ENCODE results near the gene PTPRD. TPM values are rescaled to one million over a fixed set of nuclear protein-coding genes. Genes with fewer than 3 reads are reported as not detected.

The PTPRD gene
- total and polyA plus RNA-seq, 2 of the 4 experiments (the other 2 are of a cell fraction): 0.07 to 0.18 TPM

GRCh38 chr9:10605388-10605787 is 7.4 kb downstream of the PTPRD start:
- Histone ChIP-seq H3K36me3 (ENCODE audit: control insufficient read depth, insufficient read depth, low read length) (no peaks in the 10 kb centered on the region), H4K5ac (ENCODE audit: low read depth, low read length) (no peak overlapping the region), H3K18ac (ENCODE audit: low read depth, low read length) (no peak overlapping the region), H3K4me2 (ENCODE audit: low read depth, low read length) (no peak overlapping the region), H3K79me1 (ENCODE audit: low read depth in 1 of 2, low read length in 2 of 2) (no peaks in the 10 kb centered on the region), H3K4ac (ENCODE audit: low read depth, low read length) (no peak overlapping the region), H2AFZ (replicated peaks; ENCODE audit: low read length, poor library complexity) (no peak overlapping the region), H2BK5ac (ENCODE audit: low read depth, low read length, poor library complexity, severe bottlenecking) (no peak overlapping the region), H3K4me1 (ENCODE audit: control insufficient read depth, insufficient read depth, low read length) (no peaks in the 10 kb centered on the region), H3K56ac (ENCODE audit: extremely low read depth, insufficient read depth, low read length) (no peak overlapping the region), H4K20me1 (ENCODE audit: insufficient read depth, low read length) (no peaks in the 10 kb centered on the region), H3K23ac (ENCODE audit: low read depth, low read length) (no peak overlapping the region), H3K14ac (replicated peaks; ENCODE audit: low read depth, low read length) (no peak overlapping the region), H2BK20ac (ENCODE audit: low read depth, low read length) (no peak overlapping the region), H3K27ac (ENCODE audit: insufficient read depth, low read length) (no peak overlapping the region), H2AK5ac (ENCODE audit: low read depth, low read length) (no peak overlapping the region), H4K8ac (ENCODE audit: low read depth in 2 of 2, low read length in 2 of 2) (no peak overlapping the region), H4K91ac (ENCODE audit: insufficient read depth, low read depth, low read length) (no peak overlapping the region), H2BK15ac (ENCODE audit: low read depth, low read length) (no peak overlapping the region), H3K27me3 (ENCODE audit: control insufficient read depth, insufficient read depth, low read length) (no peaks in the 10 kb centered on the region), H3K9me1 (ENCODE audit: insufficient read depth, low read length) (no peaks in the 10 kb centered on the region), H2AK9ac (replicated peaks; ENCODE audit: low read depth, low read length, poor library complexity) (no peak overlapping the region), H2BK120ac (ENCODE audit: low read depth, low read length) (no peak overlapping the region), H3K4me3 (ENCODE audit: insufficient read depth, low read depth, low read length) (no peak overlapping the region), H3K9me3 (ENCODE audit: control insufficient read depth, insufficient read depth, low read length) (no peaks in the 10 kb centered on the region), H3K9ac (ENCODE audit: low read depth, low read length) (no peak overlapping the region)
- ChIA-PET CTCF (no interaction called here), POLR2A (ENCODE audit: unreplicated experiment) (no interaction called here)
- TF ChIP-seq MAZ (IDR thresholded peaks at IDR 0.05; ENCODE audit: borderline replicate concordance, low read depth, low read length) (no peak), RFX5 (IDR thresholded peaks at IDR 0.05; ENCODE audit: low read depth, low read length) (no peak), NFE2L2 (IDR thresholded peaks at IDR 0.05; ENCODE audit: low read depth, low read length) (no peak), SMC3 (IDR thresholded peaks at IDR 0.05; ENCODE audit: low read depth, low read length) (no peak), POLR2A (IDR thresholded peaks at IDR 0.05; ENCODE audit: low read depth, low read length) (no peak), RAD21 (IDR thresholded peaks at IDR 0.05; ENCODE audit: low read length) (no peak), FOS (IDR thresholded peaks at IDR 0.05; ENCODE audit: low read depth, low read length) (no peak), RCOR1 (IDR thresholded peaks at IDR 0.05; ENCODE audit: insufficient replicate concordance, low read length) (no peak), CEBPB (IDR thresholded peaks at IDR 0.05; ENCODE audit: low read depth, low read length) (no peak)
- BruUV-seq (replicated peaks): no TSS peak
- DNase-seq: no peak
- dilution Hi-C loops (cut with HindIII; ENCODE audit: low sequenced_read_pairs, unreplicated experiment) (no loop called here), in situ Hi-C loops (cut with MboI; ENCODE audit: low sequenced_read_pairs) (no loop called here), intact Hi-C loops (cut with micrococcal nuclease) (no loop called here)
- WGBS, 2 experiments (ENCODE audit: extremely low coverage in 2 of 2, insufficient read length in 1 of 2): 80% methylated on average over 1 of the region's 4 CpGs; no CpG with 5 or more reads in 1 of the 2 experiments
- ATAC-seq (ENCODE audit: low read depth): no peak
